Transverse colon (tissue), 4 donors: ENCODE measurements around the gene RFXAP.

ENCODE experiments used
- POLR2A ChIP-seq: fragments of 450-650 bp; IDR thresholded peaks from one replicate; pipeline ENCODE4 v1.6.1; 2016; ENCODE audit warnings: antibody characterized with exemption, mild to moderate bottlenecking, moderate library complexity
- POLR2AphosphoS5 ChIP-seq, 3 donors: sonication (generic); formaldehyde crosslinking; IDR thresholded peaks; one replicate each; pipeline ENCODE4 v1.6.1; 2016; ENCODE audit warnings: antibody characterized with exemption in 3 of 3
- TF ChIP-seq, protein P1 (sequence below), 5 experiments: fragments of 200-600 bp in 3 of 5; fragments of 450-650 bp in 2 of 5; sonication (generic) in 3 of 5; IDR thresholded peaks; 1 replicate in 2 of 5; 2 replicates in 3 of 5; pipeline ENCODE4 v1.5.1; 2016 to 2017; ENCODE audit warnings: antibody characterized with exemption in 5 of 5, inconsistent platforms in 3 of 5, mild to moderate bottlenecking in 2 of 5, moderate library complexity in 1 of 5

DNA sequence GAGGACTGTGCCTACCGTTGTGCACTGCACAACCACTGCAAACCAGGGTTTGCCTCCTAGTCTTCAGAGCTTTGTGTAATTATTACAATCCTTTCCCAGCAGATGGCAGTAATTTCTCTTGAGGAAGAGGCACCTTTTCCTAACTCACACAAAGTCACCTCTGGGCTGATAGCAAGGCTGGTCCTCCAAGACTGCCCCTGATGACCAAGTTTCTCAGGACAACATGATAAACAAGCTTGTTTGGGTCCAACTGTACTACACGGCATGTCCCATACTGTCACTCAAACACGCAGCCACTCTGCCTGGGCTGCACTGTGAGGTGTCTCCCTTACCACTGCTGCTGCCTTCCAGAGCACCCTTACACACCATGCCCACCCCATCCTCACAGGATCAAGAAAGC lies 39.3 kb downstream of the RFXAP start:
- TF ChIP-seq POLR2A (no peak), POLR2AphosphoS5 (IDR thresholded peaks at IDR 0.05) (no peak)
- TF ChIP-seq, protein P1, sequence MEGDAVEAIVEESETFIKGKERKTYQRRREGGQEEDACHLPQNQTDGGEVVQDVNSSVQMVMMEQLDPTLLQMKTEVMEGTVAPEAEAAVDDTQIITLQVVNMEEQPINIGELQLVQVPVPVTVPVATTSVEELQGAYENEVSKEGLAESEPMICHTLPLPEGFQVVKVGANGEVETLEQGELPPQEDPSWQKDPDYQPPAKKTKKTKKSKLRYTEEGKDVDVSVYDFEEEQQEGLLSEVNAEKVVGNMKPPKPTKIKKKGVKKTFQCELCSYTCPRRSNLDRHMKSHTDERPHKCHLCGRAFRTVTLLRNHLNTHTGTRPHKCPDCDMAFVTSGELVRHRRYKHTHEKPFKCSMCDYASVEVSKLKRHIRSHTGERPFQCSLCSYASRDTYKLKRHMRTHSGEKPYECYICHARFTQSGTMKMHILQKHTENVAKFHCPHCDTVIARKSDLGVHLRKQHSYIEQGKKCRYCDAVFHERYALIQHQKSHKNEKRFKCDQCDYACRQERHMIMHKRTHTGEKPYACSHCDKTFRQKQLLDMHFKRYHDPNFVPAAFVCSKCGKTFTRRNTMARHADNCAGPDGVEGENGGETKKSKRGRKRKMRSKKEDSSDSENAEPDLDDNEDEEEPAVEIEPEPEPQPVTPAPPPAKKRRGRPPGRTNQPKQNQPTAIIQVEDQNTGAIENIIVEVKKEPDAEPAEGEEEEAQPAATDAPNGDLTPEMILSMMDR (IDR thresholded peaks at IDR 0.05): peak; percentile 44 to 55 (median 52)
